GM23338 (cell line): Measurements from ENCODE around the gene CDK4. TPM values are rescaled to one million over a fixed set of nuclear protein-coding genes. Genes with fewer than 3 reads are reported as not detected.

Experiments used
- ATAC-seq: fragments of 200-7000 bp; cut with Tn5 transposase; 3 replicates; pipeline ENCODE4 v1.9.1; 2020
- DNase-seq: peaks from one replicate; pipeline ENCODE4 v3.0.0-alpha.2; 2015; ENCODE audit warnings: low spot score
- H2AFZ ChIP-seq: fragments of 200-600 bp; sonication (generic); 2 replicates; pipeline ENCODE4 v1.8.0; 2016; ENCODE audit warnings: antibody characterized with exemption, mild to moderate bottlenecking, moderate library complexity
- H3F3A ChIP-seq: fragments of 200-600 bp; sonication (generic); replicated peaks from 2 replicates; pipeline ENCODE4 v1.8.0; 2017; ENCODE audit warnings: antibody characterized with exemption, mixed run types, low read depth
- H3K27ac ChIP-seq: fragments of 200-600 bp; sonication (generic); 2 replicates; pipeline ENCODE4 v1.6.1; 2016; ENCODE audit warnings: low read depth
- H3K27me3 ChIP-seq: fragments of 200-600 bp; sonication (generic); 2 replicates; pipeline ENCODE4 v1.8.0; 2016; ENCODE audit warnings: mild to moderate bottlenecking, mixed run types, moderate library complexity; ENCODE audit not compliant: insufficient read depth
- H3K36me3 ChIP-seq: fragments of 200-600 bp; sonication (generic); 2 replicates; pipeline ENCODE4 v1.8.0; 2016; ENCODE audit warnings: mild to moderate bottlenecking; ENCODE audit not compliant: insufficient read depth
- H3K4me1 ChIP-seq: fragments of 200-600 bp; sonication (generic); 2 replicates; pipeline ENCODE4 v1.8.0; 2016; ENCODE audit warnings: mild to moderate bottlenecking, moderate library complexity; ENCODE audit not compliant: insufficient read depth
- H3K4me2 ChIP-seq: fragments of 200-600 bp; sonication (generic); 2 replicates; pipeline ENCODE4 v1.7.1; 2017; ENCODE audit warnings: mixed run types
- H3K4me3 ChIP-seq: fragments of 200-600 bp; sonication (generic); 2 replicates; pipeline ENCODE4 v1.6.1; 2016; ENCODE audit warnings: mixed run types
- H3K79me2 ChIP-seq: fragments of 200-600 bp; sonication (generic); replicated peaks from 2 replicates; pipeline ENCODE4 v1.8.0; 2017; ENCODE audit warnings: mild to moderate bottlenecking; ENCODE audit not compliant: insufficient read depth
- H3K9me2 ChIP-seq: fragments of 200-600 bp; sonication (generic); 2 replicates; pipeline ENCODE4 v1.8.0; 2017; ENCODE audit not compliant: insufficient read depth
- H4K20me1 ChIP-seq: fragments of 200-600 bp; sonication (generic); replicated peaks from 2 replicates; pipeline ENCODE4 v1.8.0; 2017; ENCODE audit warnings: mild to moderate bottlenecking; ENCODE audit not compliant: insufficient read depth
- H3K27ac Mint-ChIP-seq: 2 replicates; pipeline ENCODE4 v1.8.0; 2020; ENCODE audit warnings: inconsistent platforms, mild to moderate bottlenecking, moderate library complexity, mixed read lengths
- H3K27me3 Mint-ChIP-seq: 3 replicates; pipeline ENCODE4 v1.8.0; 2022; ENCODE audit warnings: low read depth, mild to moderate bottlenecking, moderate library complexity, mixed read lengths, inconsistent platforms; ENCODE audit not compliant: insufficient read depth, poor library complexity
- H3K36me3 Mint-ChIP-seq: 3 replicates; pipeline ENCODE4 v1.8.0; 2021; ENCODE audit warnings: low read depth, mild to moderate bottlenecking, inconsistent platforms, moderate library complexity, mixed read lengths
- H3K4me1 Mint-ChIP-seq: 3 replicates; pipeline ENCODE4 v1.8.0; 2020; ENCODE audit warnings: mild to moderate bottlenecking, inconsistent platforms, mixed read lengths
- H3K4me3 Mint-ChIP-seq: 3 replicates; pipeline ENCODE4 v1.8.0; 2021; ENCODE audit warnings: moderate library complexity, mild to moderate bottlenecking, inconsistent platforms, mixed read lengths
- H3K9me3 Mint-ChIP-seq: 3 replicates; pipeline ENCODE4 v1.8.0; 2020; ENCODE audit warnings: moderate library complexity, mild to moderate bottlenecking, inconsistent platforms, mixed read lengths
- CREB1 ChIP-seq: fragments of 250-450 bp; sonication (Bioruptor Pico); IDR thresholded peaks from 2 replicates; pipeline ENCODE4 v1.5.0; 2020; ENCODE audit warnings: low read depth, mild to moderate bottlenecking, moderate library complexity
- CTCF ChIP-seq, 2 experiments: fragments of 200-600 bp in 1 of 2; sonication (generic) in 1 of 2; conservative IDR thresholded peaks; 2 replicates each; pipeline versions ENCODE4 v1.5.1 to v1.6.1; 2016 to 2017; ENCODE audit warnings: antibody characterized with exemption in 2 of 2, low read depth in 2 of 2, mild to moderate bottlenecking in 2 of 2, moderate library complexity in 1 of 2
- ETS1 ChIP-seq: IDR thresholded peaks from 2 replicates; pipeline ENCODE4 v1.6.1; 2016; ENCODE audit warnings: antibody characterized with exemption
- EZH2 ChIP-seq: fragments of 200-600 bp; sonication (generic); IDR thresholded peaks from one replicate; pipeline ENCODE4 v1.8.0; 2017; ENCODE audit warnings: antibody characterized with exemption, mild to moderate bottlenecking, low read depth; ENCODE audit not compliant: unreplicated experiment
- EZH2phosphoT487 ChIP-seq: fragments of 200-600 bp; sonication (generic); IDR thresholded peaks from one replicate; pipeline ENCODE4 v1.8.1; 2018; ENCODE audit warnings: antibody characterized with exemption; ENCODE audit not compliant: unreplicated experiment
- JUNB ChIP-seq: IDR thresholded peaks from one replicate; pipeline ENCODE4 v1.6.1; 2016; ENCODE audit warnings: antibody characterized with exemption; ENCODE audit not compliant: unreplicated experiment
- NANOG ChIP-seq: IDR thresholded peaks from 2 replicates; pipeline ENCODE4 v1.6.1; 2016; ENCODE audit warnings: antibody characterized with exemption, borderline replicate concordance
- POLR2AphosphoS5 ChIP-seq: IDR thresholded peaks from 2 replicates; pipeline ENCODE4 v1.6.1; 2016; ENCODE audit warnings: antibody characterized with exemption, low read depth
- REST ChIP-seq: IDR thresholded peaks from one replicate; pipeline ENCODE4 v1.6.1; 2018; ENCODE audit warnings: antibody characterized with exemption; ENCODE audit not compliant: unreplicated experiment
- STAT1 ChIP-seq: IDR thresholded peaks from one replicate; pipeline ENCODE4 v1.6.1; 2016; ENCODE audit warnings: antibody characterized with exemption; ENCODE audit not compliant: unreplicated experiment
- ZNF114 ChIP-seq: fragments of 250-450 bp; sonication (Bioruptor Pico); IDR thresholded peaks from 2 replicates; pipeline ENCODE4 v1.5.0; 2020; ENCODE audit warnings: mild to moderate bottlenecking, moderate library complexity
- ZNF331 ChIP-seq: fragments of 250-450 bp; sonication (Bioruptor Pico); IDR thresholded peaks from 2 replicates; pipeline ENCODE4 v1.5.0; 2020; ENCODE audit warnings: low read depth, mild to moderate bottlenecking, moderate library complexity
- ZNF462 ChIP-seq: fragments of 250-450 bp; sonication (Bioruptor Pico); IDR thresholded peaks from 2 replicates; pipeline ENCODE4 v1.5.0; 2020; ENCODE audit warnings: mild to moderate bottlenecking, moderate library complexity
- polyA plus RNA-seq: library from polyadenylated mRNA; unstranded; fragments of >200 nt; fragmentation: Nextera tagmentation; extraction: Ambion mirVana; gene quantifications from 2 replicates; pipeline ENCODE4 v1.2.1, GENCODE V29; 2016
- total RNA-seq: library from RNA; depleted of rRNA; stranded (reverse); fragments of >200 nt; shearing (Covaris generic); gene quantifications from 2 replicates; pipeline ENCODE4 v1.2.3, GENCODE V29; 2014

The CDK4 gene
- total and polyA plus RNA-seq, 2 experiments from 2014 or later, result 105 to 198 TPM

- TF ChIP-seq JUNB (no peak), EZH2 (no peak), ZNF331 (CRISPR knock-in tag) (no peak), REST (no peak), NANOG (no peak), STAT1 (no peak), ZNF462 (CRISPR knock-in tag) (no peak), ZNF114 (CRISPR knock-in tag) (no peak), ETS1 (no peak), CREB1 (CRISPR knock-in tag) (no peak), CTCF (conservative IDR thresholded peaks at IDR 0.05; ENCODE audit: low read depth in 2 of 2) (no peak), EZH2phosphoT487 (no peak), POLR2AphosphoS5 (no peak)
- Mint-ChIP-seq H3K36me3 (peaks cover 8% of the 10 kb centered on the region), H3K27ac (no peak overlapping the region), H3K9me3 (no peaks in the 10 kb centered on the region), H3K27me3 (peaks cover 1% of the 10 kb centered on the region), H3K4me1 (no peaks in the 10 kb centered on the region), H3K4me3 (no peak overlapping the region)
- Histone ChIP-seq H2AFZ (no peak overlapping the region), H3K79me2 (no peaks in the 10 kb centered on the region), H3K4me2 (no peak overlapping the region), H3K27ac (no peak overlapping the region), H3K36me3 (no peaks in the 10 kb centered on the region), H3K27me3 (no peaks in the 10 kb centered on the region), H3K9me2 (no peaks in the 10 kb centered on the region), H3F3A (no peaks in the 10 kb centered on the region), H3K4me3 (no peak overlapping the region), H3K4me1 (no peaks in the 10 kb centered on the region), H4K20me1 (peaks cover 4% of the 10 kb centered on the region; the same call in 1 of the 2 replicates)
- no peak for ATAC-seq
- no peak for DNase-seq
Observed at GRCh38 chr12:57713209-57713608, 38.9 kb downstream of the CDK4 start.
